Measurements from ENCODE around the gene USP49. TPM values are rescaled to one million over a fixed set of nuclear protein-coding genes. Genes with fewer than 3 reads are reported as not detected.

USP49 gene
- total RNA-seq, 1 experiment from 2014 or later, result 6.9 TPM

DNA sequence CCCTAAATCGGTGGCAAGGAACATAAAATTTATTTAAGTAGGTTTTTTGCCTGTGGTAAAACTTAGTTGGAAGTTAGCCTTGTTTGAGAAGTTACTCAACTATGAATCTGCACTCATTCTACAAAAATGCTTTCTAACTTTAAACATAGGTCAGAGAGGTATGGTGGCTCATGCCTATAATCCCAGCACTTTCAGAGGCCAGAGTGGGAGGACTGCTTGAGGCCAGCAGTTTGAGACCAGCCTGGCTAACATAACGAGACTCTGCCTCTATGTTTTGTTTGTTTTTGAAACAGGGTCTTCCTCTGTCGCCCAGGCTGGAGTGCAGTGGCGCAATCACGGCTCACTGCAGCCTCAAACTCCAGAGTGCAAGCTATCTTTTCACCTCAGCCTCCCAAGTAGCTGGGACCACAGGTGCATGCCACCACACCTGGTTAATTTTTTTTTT lies 16.2 kb downstream of the USP49 start:
- DNase-seq (ENCODE audit: low read depth, low spot score) (no peak), ATAC-seq (no peak)
- BruUV-seq (replicated peaks), result no TSS peak
- H3K9me2 ChIP-seq (ENCODE audit: insufficient read depth), result no peaks in the 10 kb centered on the region
- intact Hi-C loops (cut with micrococcal nuclease), result no loop called here
- H3K27me3 ChIP-seq (ENCODE audit: insufficient read depth, low read length), result no peaks in the 10 kb centered on the region
- H3K4me1 ChIP-seq (ENCODE audit: control insufficient read depth in 1 of 2, insufficient read depth in 2 of 2, low read length in 2 of 2), result no peaks in the 10 kb centered on the region
- ChIA-PET RAD21 (ENCODE audit: low non-redundant PET in 1 of 2, low total read pairs in 2 of 2, uncharacterized antibody in 2 of 2, unreplicated experiment in 2 of 2) (no interaction called here), CTCF (no interaction called here), POLR2A (no interaction called here)
- no peaks in the 10 kb centered on the region for H3K79me2 ChIP-seq (ENCODE audit: insufficient read depth, low read length)
- H3K4me2 ChIP-seq (ENCODE audit: low read length), result no peak overlapping the region
- H3K4me3 ChIP-seq (replicated peaks in 1 of 2; ENCODE audit: low read depth in 1 of 2, low read length in 2 of 2), result no peak overlapping the region
- H3K9me3 ChIP-seq (ENCODE audit: control insufficient read depth in 1 of 2, insufficient read depth in 1 of 2, low read depth in 1 of 2, low read length in 2 of 2), result no peaks in the 10 kb centered on the region
- no peak overlapping the region for H3K27ac ChIP-seq (ENCODE audit: low read depth, low read length)
- H3K9ac ChIP-seq (ENCODE audit: low read length), result no peak overlapping the region
- TF ChIP-seq REST (IDR thresholded peaks at IDR 0.05; ENCODE audit: low read depth) (no peak), EZH2phosphoT487 (IDR thresholded peaks at IDR 0.05; ENCODE audit: borderline replicate concordance) (no peak), SIN3A (IDR thresholded peaks at IDR 0.05; ENCODE audit: low read depth) (no peak), ELF1 (IDR thresholded peaks at IDR 0.05; ENCODE audit: borderline replicate concordance, low read depth) (no peak), SRF (IDR thresholded peaks at IDR 0.05; ENCODE audit: low read depth) (no peak), POLR2AphosphoS5 (IDR thresholded peaks at IDR 0.05; ENCODE audit: low read depth, low read length) (no peak), EZH2 (IDR thresholded peaks at IDR 0.05) (no peak), YY1 (IDR thresholded peaks at IDR 0.05; ENCODE audit: extremely low read depth, insufficient replicate concordance, low read depth, low read length) (no peak), RAD21 (IDR thresholded peaks at IDR 0.05; ENCODE audit: low read depth) (no peak), TCF7L2 (IDR thresholded peaks at IDR 0.05; ENCODE audit: borderline replicate concordance, extremely low read depth, insufficient read depth, insufficient read length) (no peak), ZFX (IDR thresholded peaks at IDR 0.05) (no peak), SP1 (IDR thresholded peaks at IDR 0.05; ENCODE audit: low read depth) (no peak), JUND (IDR thresholded peaks at IDR 0.05) (no peak), CBX3 (IDR thresholded peaks at IDR 0.05; ENCODE audit: low read depth) (no peak), ZBTB33 (IDR thresholded peaks at IDR 0.05; ENCODE audit: extremely low read depth, insufficient replicate concordance, low read length) (no peak), MAX (IDR thresholded peaks at IDR 0.05) (no peak), CEBPB (IDR thresholded peaks at IDR 0.05; ENCODE audit: low read depth) (no peak), ZNF274 (IDR thresholded peaks at IDR 0.05; ENCODE audit: low read depth, low read length) (no peak)
- no peaks in the 10 kb centered on the region for H4K20me1 ChIP-seq (ENCODE audit: insufficient read depth)
- no peaks in the 10 kb centered on the region for H3K36me3 ChIP-seq (ENCODE audit: control insufficient read depth in 1 of 2, insufficient read depth in 2 of 2, low read length in 2 of 2)
- no peak overlapping the region for H2AFZ ChIP-seq (ENCODE audit: low read depth, low read length, poor library complexity, severe bottlenecking)

Data from HCT116 (cell line).